HEK293T (cell line): ENCODE results near the gene MT1E.
"Not testable (repeated sequence)": the region's sequence is repeated elsewhere in the genome, so short reads cannot be mapped to it uniquely, and the experiment has no call there.

ENCODE experiments used
- CTCF ChIA-PET: fragments of 350-600 bp; formaldehyde crosslinking; extraction: SDS; loops from one replicate; lab custom pipeline; 2021; ENCODE audit warnings: antibody characterized with exemption, inconsistent platforms; lab: Yijun Ruan, JAX
- POLR2A ChIA-PET: fragments of 350-600 bp; formaldehyde crosslinking; extraction: SDS; loops from one replicate; lab custom pipeline; 2020; ENCODE audit warnings: antibody characterized with exemption, inconsistent platforms; lab: Yijun Ruan, JAX
- DNase-seq: peaks from one replicate; pipeline ENCODE4 v3.0.0; 2012; ENCODE audit warnings: mixed read lengths; ENCODE audit errors: extremely low spot score
- ARNT ChIP-seq: fragments of 450-650 bp; IDR thresholded peaks from 2 replicates; pipeline ENCODE4 v1.6.1; 2017; ENCODE audit warnings: mild to moderate bottlenecking
- BHLHE40 ChIP-seq: fragments of 450-650 bp; IDR thresholded peaks from 2 replicates; pipeline ENCODE4 v1.6.1; 2016; ENCODE audit warnings: mild to moderate bottlenecking, moderate library complexity, borderline replicate concordance
- CTBP1 ChIP-seq: fragments of 450-650 bp; IDR thresholded peaks from 2 replicates; pipeline ENCODE4 v1.6.1; 2016; ENCODE audit warnings: borderline replicate concordance
- ELF4 ChIP-seq: fragments of 450-650 bp; IDR thresholded peaks from 2 replicates; pipeline ENCODE4 v1.6.1; 2017; ENCODE audit warnings: antibody characterized with exemption
- FOXA1 ChIP-seq: fragments of 450-650 bp; IDR thresholded peaks from 2 replicates; pipeline ENCODE4 v1.6.1; 2016; ENCODE audit warnings: mild to moderate bottlenecking
- FOXK2 ChIP-seq: fragments of 450-650 bp; IDR thresholded peaks from 2 replicates; pipeline ENCODE4 v1.6.1; 2016; ENCODE audit warnings: mild to moderate bottlenecking
- FOXM1 ChIP-seq: fragments of 450-650 bp; IDR thresholded peaks from 2 replicates; pipeline ENCODE4 v1.6.1; 2017; ENCODE audit warnings: mild to moderate bottlenecking, borderline replicate concordance
- HDGF ChIP-seq: fragments of 450-650 bp; IDR thresholded peaks from 2 replicates; pipeline ENCODE4 v1.6.1; 2017; ENCODE audit warnings: antibody characterized with exemption, borderline replicate concordance
- L3MBTL2 ChIP-seq: fragments of 450-650 bp; conservative IDR thresholded peaks from 2 replicates; pipeline ENCODE4 v1.6.1; 2016; ENCODE audit warnings: mild to moderate bottlenecking
- LEF1 ChIP-seq: fragments of 450-650 bp; IDR thresholded peaks from 2 replicates; pipeline ENCODE4 v1.6.1; 2017; ENCODE audit warnings: mild to moderate bottlenecking, borderline replicate concordance
- NFRKB ChIP-seq: fragments of 450-650 bp; IDR thresholded peaks from 2 replicates; pipeline ENCODE4 v1.6.1; 2016; ENCODE audit warnings: mild to moderate bottlenecking, moderate library complexity
- PKNOX1 ChIP-seq: fragments of 450-650 bp; IDR thresholded peaks from 2 replicates; pipeline ENCODE4 v1.6.1; 2016
- SP1 ChIP-seq: fragments of 450-650 bp; IDR thresholded peaks from 2 replicates; pipeline ENCODE4 v1.6.1; 2017
- SUZ12 ChIP-seq: fragments of 450-650 bp; IDR thresholded peaks from 2 replicates; pipeline ENCODE4 v1.6.1; 2016; ENCODE audit warnings: mild to moderate bottlenecking
- TARDBP ChIP-seq: fragments of 450-650 bp; IDR thresholded peaks from 2 replicates; pipeline ENCODE4 v1.6.1; 2016
- ZNF384 ChIP-seq: fragments of 450-650 bp; IDR thresholded peaks from 2 replicates; pipeline ENCODE4 v1.6.1; 2016

Gene MT1E

GRCh38 chr16:56618138-56618537 lies 7.4 kb upstream of the MT1E start:
- TF ChIP-seq SUZ12 (no peak), FOXK2 (no peak), HDGF (no peak), ARNT (no peak), ELF4 (no peak), CTBP1 (no peak), L3MBTL2 (no peak), SP1 (no peak), TARDBP (no peak), NFRKB (no peak), PKNOX1 (no peak), LEF1 (no peak), ZNF384 (no peak)
- POLR2A ChIA-PET: interaction anchor here (2.2 kb wide), 1 partner anchor 10 kb away, joined by 8 read pairs; the partner anchor contains the start of gene MT2A
- DNase-seq: no peak
- CTCF ChIA-PET: no interaction called here

GRCh38 chr16:56620339-56620897 lies 5.2 kb upstream of the MT1E start:
- CTCF ChIA-PET: no interaction called here
- TF ChIP-seq TARDBP: no peak
- TF ChIP-seq CTBP1: no peak
- TF ChIP-seq FOXA1: no peak
- TF ChIP-seq ZNF384: no peak
- TF ChIP-seq SP1: no peak
- no peak for TF ChIP-seq FOXM1
- TF ChIP-seq NFRKB: no peak
- no peak for TF ChIP-seq LEF1
- TF ChIP-seq ELF4: no peak
- TF ChIP-seq ARNT: no peak
- no peak for TF ChIP-seq SUZ12
- TF ChIP-seq PKNOX1: no peak
- no peak for TF ChIP-seq HDGF

GRCh38 chr16:56621665-56622445 lies 3.7 kb upstream of the MT1E start:
- DNase-seq, POLR2A ChIA-PET: not testable (repeated sequence)

More at GRCh38 chr16:56620339-56620897, 5.2 kb upstream of the MT1E start:
- POLR2A ChIA-PET: no interaction called here
- no peak for DNase-seq

GRCh38 chr16:56623184-56623583 lies 2.4 kb upstream of the MT1E start:
- not testable (repeated sequence) for DNase-seq
- ChIA-PET POLR2A (interaction anchor here (1.4 kb wide), 1 partner anchor 15 kb away, joined by 6 read pairs; the partner anchor contains the start of gene MT2A), CTCF (interaction anchor here (1.4 kb wide), 1 partner anchor 23 kb away, joined by 5 read pairs; no protein-coding TSS in a partner anchor)

More at GRCh38 chr16:56621665-56622445, 3.7 kb upstream of the MT1E start:
- CTCF ChIA-PET: not testable (repeated sequence)

GRCh38 chr16:56623637-56624036 lies 1.9 kb upstream of the MT1E start:
- CTCF ChIA-PET: interaction anchor here (1.4 kb wide), 1 partner anchor 23 kb away, joined by 5 read pairs; no protein-coding TSS in a partner anchor
- TF ChIP-seq NFRKB (no peak), FOXK2 (no peak), FOXA1 (no peak), BHLHE40 (no peak), CTBP1 (no peak), ZNF384 (no peak), SP1 (no peak), PKNOX1 (no peak), SUZ12 (no peak), L3MBTL2 (no peak), TARDBP (no peak), ELF4 (no peak), ARNT (no peak), FOXM1 (no peak)
- DNase-seq: no peak
- POLR2A ChIA-PET: interaction anchor here (1.4 kb wide), 1 partner anchor 15 kb away, joined by 6 read pairs; the partner anchor contains the start of gene MT2A

- TF ChIP-seq PKNOX1: no peak
- TF ChIP-seq NFRKB: no peak
- TF ChIP-seq L3MBTL2: no peak
- no peak for TF ChIP-seq FOXM1
- TF ChIP-seq FOXA1: no peak
- no peak for TF ChIP-seq BHLHE40
- no peak for TF ChIP-seq SUZ12
- no peak for TF ChIP-seq HDGF
- TF ChIP-seq LEF1: no peak
- TF ChIP-seq FOXK2: no peak
- no peak for TF ChIP-seq CTBP1
- no peak for TF ChIP-seq TARDBP
- no peak for TF ChIP-seq ZNF384
- TF ChIP-seq SP1: no peak
- TF ChIP-seq ELF4: no peak
- TF ChIP-seq ARNT: no peak
- DNase-seq: no peak
- ChIA-PET CTCF (interaction anchor here (0.7 kb wide), 1 partner anchor 20 kb away, joined by 3 read pairs; no protein-coding TSS in a partner anchor), POLR2A (no interaction called here)
These were observed 518 bp downstream of the MT1E start for GRCh38 chr16:56625943-56626654.
